Activated CD4-positive, alpha-beta T cell treated with anti-CD3 and anti-CD28 coated beads, Interleukin-2, amount 50 U/mL, for 1 hour (primary cell): Measurements from ENCODE around the gene DIP2A.

Experiments
- DNase-seq: peaks from one replicate; pipeline ENCODE4 v3.0.0-alpha.2; 2020

Gene DIP2A

DNA sequence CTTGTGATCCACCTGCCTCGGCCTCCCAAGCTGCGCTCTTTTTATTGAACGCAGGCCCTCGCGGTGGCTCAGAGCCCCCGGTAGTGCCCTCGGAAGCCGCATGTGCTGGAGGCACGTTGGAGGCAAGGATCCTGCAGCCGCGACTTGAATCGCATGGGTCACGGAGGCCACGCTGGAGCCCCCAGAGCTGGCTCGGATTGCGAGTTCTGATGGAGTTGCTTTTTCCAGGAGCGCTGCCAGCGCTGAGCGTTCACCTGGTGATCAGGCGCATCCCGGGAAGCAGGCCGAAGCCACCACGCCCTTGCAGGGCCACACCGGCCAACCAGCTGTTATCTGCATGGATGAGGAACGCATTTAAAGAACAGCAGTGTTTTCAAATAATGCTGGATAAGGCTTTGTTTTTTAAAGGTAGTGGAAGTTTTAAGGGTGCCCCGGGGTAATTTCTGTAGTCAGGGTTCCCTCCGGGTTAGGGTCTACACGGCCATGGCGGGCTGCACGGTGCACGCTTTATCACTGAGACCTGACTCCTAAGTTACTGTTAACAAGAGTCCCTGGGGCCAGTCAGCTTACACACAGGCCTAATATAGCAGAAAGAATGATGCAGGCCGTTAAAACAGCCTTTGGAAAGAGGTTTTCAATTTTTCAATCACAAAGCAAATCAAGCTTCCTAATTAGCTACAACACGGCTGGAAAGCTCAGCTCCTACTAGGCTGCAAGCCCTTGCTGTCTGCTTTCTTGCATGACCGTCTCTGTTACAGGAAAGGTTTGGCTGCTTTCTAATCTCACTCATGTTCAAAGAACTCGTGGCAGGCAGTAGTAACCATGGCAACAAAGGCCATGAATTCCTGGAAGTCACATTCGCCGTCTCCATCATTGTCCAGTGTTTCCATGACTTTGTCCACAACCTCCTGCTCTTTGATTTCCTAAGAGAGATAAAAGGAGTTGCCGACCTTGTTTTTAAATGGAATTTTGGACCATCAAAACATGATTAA, 140.2 kb downstream of the DIP2A start:
- no peak for DNase-seq

DNA sequence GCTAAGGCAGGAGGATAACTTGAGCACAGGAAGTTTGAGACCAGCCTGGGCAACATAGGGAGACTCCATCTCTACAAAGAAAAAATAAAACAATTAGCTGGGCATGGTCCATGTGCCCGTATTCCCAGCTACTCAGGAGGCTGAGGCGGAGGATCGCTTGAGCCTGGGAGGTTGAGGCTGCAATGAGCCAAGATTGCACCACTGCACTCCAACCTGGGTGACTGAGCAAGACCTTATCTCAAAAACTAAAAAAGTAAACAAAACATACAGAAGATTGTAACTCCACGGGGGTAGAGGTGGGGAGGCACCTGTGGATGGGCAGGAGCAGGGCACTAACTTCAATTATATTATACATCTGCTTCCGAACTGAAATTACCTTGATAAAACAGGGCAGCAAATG, 141.6 kb downstream of the DIP2A start:
- no peak for DNase-seq

DNA sequence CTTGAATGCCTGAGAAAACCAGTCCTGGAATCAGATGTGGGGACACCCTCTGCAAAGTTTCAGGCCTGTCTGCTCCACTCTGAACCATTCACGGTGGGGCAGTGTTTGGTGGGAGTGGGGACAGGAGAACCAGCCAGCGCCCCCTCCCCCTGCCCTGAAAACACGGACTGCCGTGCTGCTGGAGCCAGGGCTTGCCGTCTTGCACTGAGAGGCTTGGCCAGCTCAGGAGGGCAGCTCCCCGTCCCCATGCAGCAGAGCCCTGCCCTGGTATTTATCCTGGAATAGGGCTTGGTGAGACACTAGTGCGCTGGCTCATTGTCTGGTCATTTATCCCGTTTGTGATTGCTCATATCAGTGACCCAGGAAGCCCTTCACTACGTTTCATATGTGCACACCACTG, 142.3 kb downstream of the DIP2A start:
- DNase-seq, result no peak

DNA sequence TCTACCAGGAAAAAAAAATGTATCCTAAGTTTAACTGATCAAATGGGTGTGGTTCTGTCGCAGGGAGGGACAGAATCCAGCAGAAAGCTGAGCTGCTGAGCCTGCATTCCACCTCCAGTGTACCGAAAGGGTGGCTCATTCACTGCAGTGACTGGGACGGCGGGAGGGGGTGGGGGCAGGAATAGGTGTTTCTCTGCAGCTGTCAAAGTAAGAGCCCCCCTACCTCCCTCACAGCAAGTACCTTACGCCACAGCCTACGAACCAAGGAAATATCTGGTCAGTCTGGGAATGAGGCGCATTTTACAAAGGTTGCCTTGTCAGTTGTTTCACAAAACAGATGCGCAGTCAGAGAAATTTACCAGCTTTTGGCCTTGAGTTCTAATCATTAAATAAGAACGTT, 144.5 kb downstream of the DIP2A start:
- DNase-seq, result no peak

DNA sequence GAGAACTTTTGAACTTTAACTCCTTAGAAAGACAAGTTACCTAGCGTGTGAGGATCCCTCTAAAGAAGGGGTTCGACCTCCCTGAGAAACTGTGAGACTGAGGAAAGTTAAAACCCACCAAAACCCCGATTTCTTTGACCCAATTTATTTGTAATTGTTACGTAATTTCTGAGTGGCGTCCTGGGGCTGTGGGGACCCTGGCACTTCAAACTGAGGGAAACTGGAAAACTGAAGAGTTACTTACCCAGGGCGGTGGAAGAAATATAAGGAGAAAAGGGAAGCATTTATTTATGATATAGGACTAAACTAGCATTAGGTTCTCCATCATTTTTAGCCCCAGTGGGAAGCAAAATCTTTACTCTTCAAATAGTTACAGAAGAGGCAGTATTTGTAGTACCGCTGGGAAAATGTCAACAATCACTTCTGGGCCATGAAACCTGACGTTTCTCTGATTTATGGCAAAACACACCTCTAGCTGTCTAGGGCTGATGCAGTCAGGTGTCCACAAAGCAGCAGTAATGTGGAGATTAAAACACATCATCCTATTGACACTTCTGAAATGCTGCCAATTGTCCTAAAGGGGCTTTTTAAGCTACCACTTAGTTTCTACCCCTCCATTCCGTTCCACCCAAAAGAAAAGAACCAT, 145.8 kb downstream of the DIP2A start:
- DNase-seq, result no peak

DNA sequence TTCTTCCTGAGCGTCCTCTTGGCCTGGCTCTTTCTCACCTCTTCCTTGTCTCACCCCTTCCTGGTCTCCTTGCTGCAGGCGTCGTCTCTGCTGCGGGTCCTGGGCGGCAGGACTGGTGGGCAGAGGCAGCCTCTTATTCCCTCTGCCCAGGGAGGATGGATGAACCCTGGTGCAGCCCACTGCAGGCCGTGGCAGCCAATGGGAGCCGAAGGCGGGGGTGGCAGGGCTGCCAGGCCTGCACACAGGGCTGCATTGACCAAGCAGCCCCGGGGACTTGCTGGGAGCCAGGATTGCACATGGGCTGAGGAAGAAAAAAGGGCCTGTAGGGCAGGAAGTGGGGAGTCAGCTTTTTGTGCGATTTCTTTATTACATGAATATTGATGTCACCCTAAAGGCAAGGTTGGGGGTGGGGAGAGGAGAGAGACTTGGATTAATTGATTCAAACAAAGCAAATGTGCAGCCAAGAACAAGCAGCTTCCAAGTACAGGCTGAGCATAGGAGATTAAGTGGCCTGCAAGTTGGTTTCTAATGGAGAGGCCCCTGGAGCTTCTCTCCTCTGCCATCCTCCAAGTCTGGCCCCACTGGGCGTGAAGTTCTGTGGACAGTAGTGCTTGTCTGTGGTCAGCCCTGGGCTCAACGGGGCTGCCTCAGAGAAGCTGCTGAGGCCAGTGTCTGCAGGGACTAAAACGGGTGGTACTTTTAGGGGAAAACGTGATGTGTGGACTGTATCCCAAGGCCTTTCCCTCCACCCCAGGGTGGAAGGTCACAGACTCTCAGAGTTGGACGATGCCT, 146.5 kb downstream of the DIP2A start, which contains the start of gene S100B:
S100B (minus strand) TSS at position 108 of the 792 bp plus-strand sequence. CDS start 2,667 bp downstream, outside the sequence.
- no peak for DNase-seq

DNA sequence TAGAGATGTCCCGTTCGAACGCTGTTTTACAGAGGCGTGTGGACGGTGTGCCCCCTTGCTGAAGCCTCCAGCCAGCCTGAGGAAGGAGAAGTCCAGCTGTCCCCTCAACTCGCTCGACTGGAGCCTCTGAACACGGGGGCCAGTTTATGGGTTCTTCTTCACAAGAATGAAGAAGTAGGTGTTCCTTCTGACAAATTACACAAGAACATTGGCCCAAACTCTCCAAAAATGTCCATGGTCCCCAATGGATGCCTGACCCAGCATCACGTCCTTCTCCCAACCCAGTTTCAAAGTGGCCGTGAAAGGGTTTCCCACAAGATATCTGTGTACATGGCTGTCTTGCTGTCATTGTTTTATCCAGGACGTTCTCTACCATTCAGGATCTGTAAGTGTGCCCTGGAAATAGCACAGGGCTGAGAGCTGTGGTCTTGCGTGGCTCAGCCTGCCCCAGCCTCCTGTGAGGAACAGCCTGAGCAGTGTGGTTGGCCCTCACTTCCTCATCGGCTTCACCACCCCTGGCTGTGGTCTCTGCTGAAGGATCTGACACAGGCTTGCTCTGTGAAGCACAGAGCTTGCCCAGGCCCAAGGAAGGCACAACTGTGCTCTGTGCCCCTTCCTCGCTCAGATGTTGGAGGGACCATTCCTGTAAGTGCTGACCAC, 147.2 kb downstream of the DIP2A start:
- peak; percentile 34 for DNase-seq

DNA sequence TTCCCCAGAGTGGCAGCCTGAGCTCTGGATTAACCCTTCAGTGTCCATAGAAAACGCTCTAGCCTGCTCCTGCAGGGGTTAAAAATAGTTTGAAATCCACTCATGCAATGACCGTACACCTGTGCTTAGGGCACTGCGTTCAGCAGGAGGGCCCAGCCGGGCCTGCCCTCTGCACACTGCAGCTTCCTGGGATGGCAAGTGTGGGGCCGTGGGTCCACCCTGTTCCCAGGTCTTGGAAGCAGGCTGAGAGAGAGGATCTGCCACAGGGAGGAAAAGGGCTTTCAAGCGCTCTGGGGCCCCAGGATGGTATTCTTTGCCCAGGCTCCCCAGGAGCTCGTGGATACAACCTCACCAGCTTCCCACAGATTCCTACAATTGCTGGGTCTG, 147.7 kb downstream of the DIP2A start:
- DNase-seq, result no peak

DNA sequence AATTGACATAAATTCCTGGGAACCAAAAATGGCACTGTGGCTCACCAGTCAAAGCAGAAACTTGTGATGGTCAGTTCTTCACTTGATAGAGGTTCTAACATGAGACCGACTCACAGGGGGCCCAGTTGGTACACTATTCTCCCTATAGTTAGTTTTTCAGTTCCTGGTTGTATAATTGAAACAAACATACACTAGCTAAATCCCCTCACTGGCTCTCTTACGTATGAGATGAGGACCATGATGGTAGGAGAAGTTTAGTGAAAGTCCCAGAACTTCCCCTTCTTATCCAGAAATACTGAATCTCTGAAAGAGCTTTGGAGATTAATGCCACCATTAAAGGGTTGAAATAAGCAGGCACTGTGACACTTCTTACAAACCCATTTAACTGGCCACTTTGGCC, 148.9 kb downstream of the DIP2A start:
- DNase-seq, result no peak

DNA sequence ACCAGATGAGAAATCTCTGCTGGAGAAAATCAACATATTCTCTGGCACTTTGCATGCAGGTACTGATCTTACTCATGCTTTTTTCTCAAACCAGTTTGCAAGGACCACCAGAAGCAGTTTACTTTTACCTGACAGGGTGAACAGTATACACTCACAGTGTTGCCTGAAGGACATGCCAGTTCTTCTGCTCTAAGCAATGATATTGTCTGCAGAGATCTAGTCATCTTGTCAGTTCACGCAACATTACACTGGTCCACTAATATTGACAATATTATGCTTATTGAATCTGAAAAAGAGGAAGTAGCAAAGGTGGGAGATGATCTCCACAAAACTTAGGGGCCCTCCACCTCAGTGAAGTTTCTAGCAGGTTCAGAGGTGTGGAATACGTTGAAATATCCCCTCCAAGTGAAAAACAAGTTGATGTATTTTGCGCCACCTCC, 150.0 kb downstream of the DIP2A start:
- DNase-seq, result no peak

DNA sequence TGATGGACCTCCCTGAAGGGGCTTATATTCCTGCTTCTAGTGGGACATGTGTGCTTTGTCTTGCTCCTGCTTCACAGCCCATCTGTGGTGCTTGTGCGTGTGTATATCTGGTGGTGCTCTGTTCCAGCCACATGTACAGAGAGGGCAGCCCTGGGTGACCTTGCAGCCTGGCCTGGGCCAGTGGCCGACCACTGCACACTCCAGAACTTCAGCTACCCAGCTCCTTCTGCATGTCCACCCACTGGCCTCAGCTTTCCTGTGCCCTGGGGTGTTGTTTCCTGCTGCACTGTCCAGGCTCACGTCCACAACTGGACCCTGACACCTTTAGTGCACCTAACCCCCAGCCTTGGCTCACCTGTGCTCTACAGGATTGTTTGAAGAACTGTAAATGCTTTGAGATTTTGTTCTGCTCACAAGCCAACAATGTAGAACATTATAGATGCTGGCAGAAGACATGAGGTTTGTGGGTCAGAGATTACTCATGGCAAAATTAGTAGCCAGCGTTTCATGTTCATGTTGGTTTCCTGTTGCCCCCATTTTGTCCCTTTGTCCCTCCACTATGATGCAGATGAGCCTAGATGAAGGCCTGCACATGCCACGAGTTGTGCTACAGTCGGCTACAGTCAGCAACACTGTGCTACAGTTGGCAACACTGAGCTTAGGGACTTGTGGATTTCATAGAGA, 151.5 kb downstream of the DIP2A start:
- no peak for DNase-seq

DNA sequence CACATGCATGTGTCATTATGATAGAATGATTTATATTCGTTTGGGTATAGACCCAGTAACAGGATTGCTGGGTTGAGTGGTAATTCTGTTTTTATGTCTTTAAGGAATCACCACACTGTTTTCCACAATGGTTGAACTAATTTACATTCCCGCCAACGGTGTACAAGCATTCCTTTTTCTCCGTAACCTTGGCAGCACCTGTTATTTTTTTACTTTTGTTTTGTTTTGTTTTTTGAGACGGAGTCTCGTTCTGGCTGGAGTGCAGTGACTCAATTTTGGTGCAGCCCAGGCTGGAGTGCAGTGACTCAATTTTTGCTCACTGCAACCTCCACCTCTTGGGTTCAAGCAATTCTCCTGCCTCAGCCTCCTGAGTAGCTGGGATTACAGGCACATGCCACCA, 154.7 kb downstream of the DIP2A start:
- no peak for DNase-seq

DNA sequence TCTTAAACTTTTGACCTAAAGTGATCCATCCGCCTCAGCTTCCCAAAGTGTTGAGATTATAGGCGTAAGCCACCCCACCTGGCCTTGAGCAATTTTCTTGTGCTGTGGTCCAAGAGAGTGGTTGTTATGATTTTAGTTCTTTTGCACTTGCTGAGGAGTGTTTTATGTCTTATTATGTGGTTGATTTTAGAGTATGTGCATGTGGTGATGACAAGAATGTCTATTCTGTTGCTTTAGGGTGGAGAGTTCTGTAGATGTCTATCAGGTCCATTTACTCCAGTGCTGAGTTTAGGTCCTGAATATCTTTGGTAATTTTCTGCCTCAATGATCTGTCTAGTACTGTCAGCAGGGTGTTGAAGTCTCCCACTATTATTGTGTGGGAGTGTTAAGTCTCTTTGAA, 157.4 kb downstream of the DIP2A start:
- DNase-seq, result no peak

DNA sequence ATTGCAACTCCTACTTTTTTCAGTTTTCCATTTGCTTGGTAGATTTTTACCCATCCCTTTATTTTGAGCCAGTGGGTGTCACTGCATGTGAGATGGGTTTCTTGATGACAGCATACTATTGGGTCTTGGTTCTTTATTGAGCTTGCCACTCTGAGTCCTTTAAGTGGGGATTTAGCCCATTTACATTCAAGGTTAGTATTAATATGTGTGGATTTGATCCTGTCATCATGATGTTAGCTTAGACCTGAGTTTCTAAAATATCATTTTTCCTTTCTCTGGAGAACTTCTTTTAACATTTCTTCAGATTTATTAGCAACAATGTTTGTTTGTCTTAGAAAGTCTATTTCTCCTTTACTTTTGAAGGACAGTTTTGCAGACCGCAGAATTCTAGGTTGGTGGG, 158.0 kb downstream of the DIP2A start:
- DNase-seq, result no peak

DNA sequence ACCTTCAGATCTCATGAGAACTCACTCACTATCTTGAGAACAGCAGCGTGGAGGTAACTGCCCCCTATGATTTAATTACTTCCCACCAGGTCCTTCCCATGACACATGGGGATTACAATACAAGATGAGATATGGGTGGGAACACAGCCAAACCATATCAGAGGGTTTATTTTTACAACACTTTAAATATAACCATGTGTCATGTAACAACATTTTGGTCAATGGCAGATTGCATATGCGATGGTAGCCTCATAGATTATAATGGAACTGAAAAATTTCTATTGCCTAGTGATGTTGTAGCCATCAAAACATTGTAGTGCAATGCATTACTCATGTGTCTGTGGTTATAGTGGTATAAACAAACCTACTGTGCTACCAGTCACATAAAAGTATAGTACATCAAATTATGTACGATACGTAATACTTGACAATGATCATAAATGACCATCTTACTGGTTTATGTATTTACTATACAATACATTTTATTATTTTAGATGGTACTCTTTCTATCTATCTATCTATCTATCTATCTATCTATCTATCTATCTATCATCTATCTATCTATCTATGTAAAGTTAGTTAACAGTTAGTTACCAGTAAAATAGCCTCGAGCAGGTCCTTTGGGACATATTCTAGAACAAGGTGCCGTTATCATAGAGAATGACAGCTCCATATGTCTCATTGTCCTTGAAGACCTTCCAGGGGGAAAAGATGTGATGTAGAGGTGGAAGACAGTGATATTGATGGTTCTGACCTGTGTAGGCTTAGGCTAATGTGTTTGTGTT, 158.8 kb downstream of the DIP2A start:
- no peak for DNase-seq

DNA sequence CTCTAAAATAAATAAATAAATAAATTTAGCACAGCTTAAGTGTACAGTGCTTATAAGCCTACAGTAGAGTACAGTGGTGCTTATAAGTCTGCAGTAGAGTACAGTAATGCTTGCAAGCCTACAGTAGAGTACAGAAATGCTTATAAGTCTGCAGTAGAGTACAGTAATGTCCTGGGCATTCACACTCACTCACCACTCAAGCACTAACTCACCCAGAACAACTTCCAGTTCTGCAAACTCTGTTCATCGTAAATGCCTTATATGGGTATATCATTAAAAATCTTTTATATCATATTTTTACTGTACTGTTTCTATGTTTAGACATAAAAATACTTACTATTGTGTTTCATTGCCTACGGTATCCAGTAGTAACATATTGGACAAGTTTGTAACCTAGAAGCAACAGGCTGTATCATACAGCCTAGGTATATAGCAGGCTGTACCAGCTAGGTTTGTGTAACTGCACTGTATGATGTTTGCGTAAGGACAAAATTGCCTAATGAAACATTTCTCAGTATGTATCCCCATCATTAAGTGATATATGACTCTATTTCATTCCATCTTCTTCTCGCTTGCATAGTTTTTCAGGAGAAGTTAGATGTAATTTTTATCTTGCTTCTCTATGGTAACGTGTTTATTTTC, 160.2 kb downstream of the DIP2A start:
- DNase-seq, result no peak
